Brain microvascular endothelial cell (primary cell): ENCODE measurements around the gene SLC7A11.

Experiments
- DNase-seq: peaks from one replicate; pipeline ENCODE4 v3.0.0-alpha.2; 2020
- H3K27ac ChIP-seq: fragments of 250-450 bp; sonication (Bioruptor Pico); 2 replicates; pipeline ENCODE4 v1.5.1; 2020; ENCODE audit warnings: mild to moderate bottlenecking, moderate library complexity
- H3K27me3 ChIP-seq: fragments of 250-450 bp; sonication (Bioruptor Pico); replicated peaks from 2 replicates; pipeline ENCODE4 v1.5.1; 2020; ENCODE audit warnings: mild to moderate bottlenecking
- H3K36me3 ChIP-seq: fragments of 250-450 bp; sonication (Bioruptor Pico); replicated peaks from 2 replicates; pipeline ENCODE4 v1.5.1; 2020; ENCODE audit warnings: mild to moderate bottlenecking
- H3K4me3 ChIP-seq: 2 replicates; pipeline ENCODE4 v1.5.1; 2011; ENCODE audit warnings: low read depth, mild to moderate bottlenecking, control low read depth, low read length, moderate library complexity
- in situ Hi-C: cut with HindIII; loops from 2 replicates; pipeline ENCODE4 v1.10.0; 2017; ENCODE audit warnings: low sequenced_read_pairs, low pct_ligation_motif_present
- TF ChIP-seq, protein P1 (sequence below): IDR thresholded peaks from 2 replicates; pipeline ENCODE4 v1.5.1; 2011; ENCODE audit warnings: low read depth, mild to moderate bottlenecking, moderate library complexity, low read length, control low read depth, inconsistent platforms; ENCODE audit errors: missing control alignments

Gene SLC7A11

DNA sequence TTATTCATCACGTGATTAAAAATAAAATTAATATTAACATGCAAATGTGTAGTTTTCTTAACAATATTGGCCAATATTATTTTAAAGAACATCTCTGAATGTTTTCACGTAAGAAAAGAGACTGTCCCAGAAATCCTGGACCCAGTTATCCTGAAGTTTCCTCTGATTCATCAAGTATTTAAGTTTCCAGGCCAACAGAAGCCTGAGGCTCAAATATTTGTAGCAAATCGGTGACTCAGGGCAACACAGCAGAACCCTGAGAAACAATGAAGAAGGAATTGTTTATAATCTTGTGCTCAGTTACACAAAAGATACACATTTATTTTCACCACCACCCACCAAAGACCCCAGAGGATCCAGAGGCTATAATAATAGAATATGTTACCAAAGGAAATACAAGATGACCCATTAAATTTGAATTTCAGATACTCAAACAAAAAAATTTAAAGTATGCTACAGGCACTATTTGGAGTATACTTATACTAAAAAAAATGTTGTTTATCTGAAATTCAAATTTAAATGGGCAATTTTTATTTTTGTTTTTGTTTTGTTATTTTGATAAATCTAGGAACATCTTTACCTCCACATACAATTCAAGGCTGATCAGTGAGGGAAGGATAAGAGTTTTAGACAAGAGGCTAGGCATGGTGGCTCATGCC is 33.9 kb upstream of the SLC7A11 start:
- H3K36me3 ChIP-seq = no peaks in the 10 kb centered on the region
- peak overlapping the region; percentile 85 for H3K27ac ChIP-seq
- H3K27me3 ChIP-seq = no peaks in the 10 kb centered on the region
- peak; percentile 93 for DNase-seq
- in situ Hi-C loops = no loop called here
- TF ChIP-seq, protein P1, sequence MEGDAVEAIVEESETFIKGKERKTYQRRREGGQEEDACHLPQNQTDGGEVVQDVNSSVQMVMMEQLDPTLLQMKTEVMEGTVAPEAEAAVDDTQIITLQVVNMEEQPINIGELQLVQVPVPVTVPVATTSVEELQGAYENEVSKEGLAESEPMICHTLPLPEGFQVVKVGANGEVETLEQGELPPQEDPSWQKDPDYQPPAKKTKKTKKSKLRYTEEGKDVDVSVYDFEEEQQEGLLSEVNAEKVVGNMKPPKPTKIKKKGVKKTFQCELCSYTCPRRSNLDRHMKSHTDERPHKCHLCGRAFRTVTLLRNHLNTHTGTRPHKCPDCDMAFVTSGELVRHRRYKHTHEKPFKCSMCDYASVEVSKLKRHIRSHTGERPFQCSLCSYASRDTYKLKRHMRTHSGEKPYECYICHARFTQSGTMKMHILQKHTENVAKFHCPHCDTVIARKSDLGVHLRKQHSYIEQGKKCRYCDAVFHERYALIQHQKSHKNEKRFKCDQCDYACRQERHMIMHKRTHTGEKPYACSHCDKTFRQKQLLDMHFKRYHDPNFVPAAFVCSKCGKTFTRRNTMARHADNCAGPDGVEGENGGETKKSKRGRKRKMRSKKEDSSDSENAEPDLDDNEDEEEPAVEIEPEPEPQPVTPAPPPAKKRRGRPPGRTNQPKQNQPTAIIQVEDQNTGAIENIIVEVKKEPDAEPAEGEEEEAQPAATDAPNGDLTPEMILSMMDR = no peak
- no peak overlapping the region for H3K4me3 ChIP-seq

DNA sequence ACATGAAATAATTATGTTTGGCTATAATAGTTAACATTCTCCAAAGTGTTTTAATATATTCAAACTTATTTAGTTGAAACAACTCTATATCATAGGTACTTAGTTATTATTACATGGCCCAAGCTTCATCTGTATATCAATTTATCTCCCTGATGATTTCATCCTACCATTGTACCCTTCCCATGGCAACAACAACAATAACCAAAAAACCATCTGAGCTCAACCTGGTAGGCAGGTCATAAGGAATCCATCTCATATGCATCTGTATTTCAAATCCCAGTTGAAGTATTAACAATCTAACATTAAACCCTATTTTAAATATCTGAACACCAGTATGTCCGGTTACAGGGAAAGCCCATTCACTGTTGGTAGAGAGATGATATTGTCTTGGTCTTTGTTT is 33.1 kb upstream of the SLC7A11 start:
- in situ Hi-C loops = no loop called here
- H3K27ac ChIP-seq = peak overlapping the region; percentile 85
- TF ChIP-seq, protein P1 = no peak
- no peak for DNase-seq
- H3K4me3 ChIP-seq = no peak overlapping the region
- H3K36me3 ChIP-seq = no peaks in the 10 kb centered on the region
- no peaks in the 10 kb centered on the region for H3K27me3 ChIP-seq

DNA sequence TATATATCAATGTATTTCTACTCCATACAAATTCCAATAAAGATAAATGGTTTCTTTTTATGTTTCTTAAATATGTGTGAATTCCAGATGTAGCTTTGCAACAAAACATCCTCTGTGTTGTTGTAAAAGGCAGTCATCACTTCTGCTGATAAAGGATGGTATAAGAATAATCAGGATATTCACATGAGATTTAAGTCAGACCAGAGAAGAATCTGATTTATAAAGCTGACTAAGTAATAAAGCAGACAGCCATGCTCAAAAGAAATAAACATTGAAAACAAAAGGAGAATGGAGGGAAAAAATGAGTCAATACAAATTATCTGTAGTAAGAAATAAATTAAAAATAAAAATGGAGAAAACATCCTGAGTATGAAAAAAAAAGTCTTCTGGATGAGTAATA is 27.0 kb upstream of the SLC7A11 start:
- no peak overlapping the region for H3K4me3 ChIP-seq
- DNase-seq = no peak
- no peaks in the 10 kb centered on the region for H3K27me3 ChIP-seq
- no peaks in the 10 kb centered on the region for H3K36me3 ChIP-seq
- TF ChIP-seq, protein P1 = no peak
- in situ Hi-C loops = no loop called here
- no peak overlapping the region for H3K27ac ChIP-seq

DNA sequence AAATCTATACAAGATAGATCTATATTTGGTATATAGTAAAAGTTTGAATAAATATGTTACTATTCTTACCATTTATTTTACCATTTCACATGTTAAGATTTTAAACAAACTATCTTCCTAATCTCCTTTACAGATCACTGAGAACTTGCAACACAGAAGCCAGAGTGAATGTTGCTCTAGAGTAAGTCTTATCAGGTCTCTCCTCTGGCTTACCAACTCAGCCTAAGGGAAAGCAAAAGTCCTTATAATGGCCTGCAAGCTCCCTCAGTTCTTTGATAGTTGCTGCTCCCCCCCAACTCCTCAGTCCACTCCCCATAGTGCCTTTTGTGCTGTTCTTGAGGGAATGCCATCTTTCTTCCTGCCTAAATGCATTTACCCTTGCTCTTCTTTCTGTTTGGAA is 25.7 kb upstream of the SLC7A11 start:
- DNase-seq = no peak
- Histone ChIP-seq H3K27ac (no peak overlapping the region), H3K4me3 (no peak overlapping the region), H3K27me3 (no peaks in the 10 kb centered on the region), H3K36me3 (no peaks in the 10 kb centered on the region)
- in situ Hi-C loops = no loop called here
- TF ChIP-seq, protein P1 = no peak

DNA sequence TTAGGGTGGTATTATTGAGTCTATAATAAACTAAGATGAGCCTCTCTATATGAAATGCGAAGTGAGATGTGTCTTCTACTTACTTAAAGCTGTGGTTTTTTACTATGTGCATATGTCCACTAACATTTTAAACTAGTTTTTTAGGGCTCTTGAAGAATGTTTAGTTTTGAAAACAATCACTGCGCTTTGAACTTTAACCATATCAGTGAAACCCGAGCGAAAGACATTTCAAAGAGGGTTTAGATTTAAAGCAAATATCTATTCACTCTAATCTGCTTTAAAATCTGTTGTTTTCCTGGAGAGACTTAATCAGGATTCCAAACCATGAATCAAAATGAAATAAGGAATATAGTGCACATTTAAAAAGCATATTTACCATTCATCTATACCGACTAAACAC is 24.8 kb upstream of the SLC7A11 start:
- Histone ChIP-seq H3K27ac (no peak overlapping the region), H3K36me3 (no peaks in the 10 kb centered on the region)
- in situ Hi-C loops = no loop called here

More for the DNA sequence above, 24.8 kb upstream of the SLC7A11 start:
- TF ChIP-seq, protein P1 = no peak
- Histone ChIP-seq H3K4me3 (no peak overlapping the region), H3K27me3 (no peaks in the 10 kb centered on the region)
- DNase-seq = no peak
